C4-2B (cell line): ENCODE results near the gene KIAA0753.

Experiments used
- CTCF ChIP-seq: fragments of 450-650 bp; conservative IDR thresholded peaks from 2 replicates; pipeline ENCODE4 v1.5.1; 2017; ENCODE audit warnings: mild to moderate bottlenecking
- ZFX ChIP-seq: fragments of 450-650 bp; IDR thresholded peaks from 2 replicates; pipeline ENCODE4 v1.6.1; 2017

DNA sequence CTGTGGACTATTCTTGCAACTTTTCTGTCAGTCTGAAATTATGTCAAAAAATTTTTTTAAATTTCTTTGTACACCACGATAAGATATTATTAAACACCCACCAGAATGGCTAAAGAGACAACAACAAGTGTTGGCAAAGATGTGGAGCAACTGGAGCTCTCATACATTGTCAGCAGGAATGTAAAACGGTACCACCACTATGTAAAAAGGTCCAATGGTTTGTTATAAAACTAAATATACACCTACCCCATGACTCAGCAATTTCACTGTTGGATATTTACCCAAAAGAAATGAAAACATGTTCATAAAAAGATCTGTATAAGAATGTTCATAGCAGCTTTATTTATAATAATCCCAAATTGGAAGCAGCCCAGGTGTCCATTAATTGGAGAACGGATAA lies 7.2 kb downstream of the KIAA0753 start:
- no peak for TF ChIP-seq CTCF
- TF ChIP-seq ZFX, result no peak
